WTC11 (cell line): ENCODE data around the gene RECK.

Experiments used
- CTCF ChIP-seq: fragments of 200-600 bp; IDR thresholded peaks from 2 replicates; pipeline ENCODE4 v1.8.0; 2022; ENCODE audit warnings: antibody characterized with exemption
- ELF4 ChIP-seq: sonication (generic); formaldehyde crosslinking; IDR thresholded peaks from 2 replicates; pipeline ENCODE4 v1.8.1; 2022; ENCODE audit warnings: low read depth, mild to moderate bottlenecking, moderate library complexity, missing genetic modification reagents
- IRF2 ChIP-seq: sonication (generic); formaldehyde crosslinking; IDR thresholded peaks from 2 replicates; pipeline ENCODE4 v1.8.0; 2022; ENCODE audit warnings: low read depth, missing genetic modification reagents, borderline replicate concordance
- MAX ChIP-seq: sonication (generic); formaldehyde crosslinking; IDR thresholded peaks from 2 replicates; pipeline ENCODE4 v1.8.0; 2022; ENCODE audit warnings: mild to moderate bottlenecking, missing genetic modification reagents
- TCF7 ChIP-seq: sonication (generic); formaldehyde crosslinking; IDR thresholded peaks from 2 replicates; pipeline ENCODE4 v1.8.0; 2022; ENCODE audit warnings: mild to moderate bottlenecking, low read depth, missing genetic modification reagents, moderate library complexity
- TP53 ChIP-seq: sonication (generic); formaldehyde crosslinking; IDR thresholded peaks from 2 replicates; pipeline ENCODE4 v1.8.1; 2023; ENCODE audit warnings: mild to moderate bottlenecking, missing genetic modification reagents
- USF2 ChIP-seq: sonication (generic); formaldehyde crosslinking; IDR thresholded peaks from 2 replicates; pipeline ENCODE4 v1.8.1; 2023; ENCODE audit warnings: mild to moderate bottlenecking, missing genetic modification reagents, moderate library complexity

GRCh38 chr9:36142510-36143244, 106.0 kb downstream of the RECK start:
- no peak for TF ChIP-seq CTCF
- no peak for TF ChIP-seq MAX
- no peak for TF ChIP-seq USF2
- TF ChIP-seq TP53 (CRISPR knock-in tag), result no peak
- no peak for TF ChIP-seq TCF7 (CRISPR knock-in tag)
- TF ChIP-seq IRF2 (CRISPR knock-in tag), result no peak
- no peak for TF ChIP-seq ELF4 (CRISPR knock-in tag)
